Colonic mucosa (tissue), 4 donors: ENCODE results near the gene RNF186. TPM values are rescaled to one million over a fixed set of nuclear protein-coding genes. Genes with fewer than 3 reads are reported as not detected.
A peak's percentile ranks its signal among the peaks of the same experiment; 100 is the strongest.
"Not testable (repeated sequence)": the region's sequence is repeated elsewhere in the genome, so short reads cannot be mapped to it uniquely, and the experiment has no call there.

Experiments
- DNase-seq: peaks from one replicate; pipeline ENCODE4 v3.0.0-alpha.2; 2020
- H3K27ac ChIP-seq: fragments of 200-600 bp; one replicate; pipeline ENCODE4 v1.8.0; 2021
- H3K27me3 ChIP-seq: fragments of 200-600 bp; one replicate; pipeline ENCODE4 v1.8.0; 2021
- H3K36me3 ChIP-seq: fragments of 200-600 bp; one replicate; pipeline ENCODE4 v1.8.0; 2021
- H3K4me1 ChIP-seq: fragments of 200-600 bp; one replicate; pipeline ENCODE4 v1.8.0; 2021; ENCODE audit warnings: mild to moderate bottlenecking
- H3K4me3 ChIP-seq: fragments of 200-600 bp; one replicate; pipeline ENCODE4 v1.8.0; 2021
- H3K9ac ChIP-seq, 2 donors: one replicate each; pipeline ENCODE4 v1.7.0; 2013; ENCODE audit warnings: control low read depth in 2 of 2, low read depth in 2 of 2, low read length in 2 of 2
- H3K9me3 ChIP-seq: fragments of 200-600 bp; one replicate; pipeline ENCODE4 v1.8.0; 2021
- CTCF ChIP-seq: fragments of 200-600 bp; IDR thresholded peaks from one replicate; pipeline ENCODE4 v1.8.0; 2022; ENCODE audit warnings: antibody characterized with exemption, mild to moderate bottlenecking
- intact Hi-C: fragments of 100-400 bp; cut with DNase I; formaldehyde crosslinking; loops from one replicate; pipeline ENCODE4 v1.14.1; 2022
- total RNA-seq, 2 donors: library from RNA; stranded (reverse); fragmentation: NEBNext Ultra II Directional in 1 of 2; extraction: Animal tissue kit (Norgen Biotek cat#: 25700) in 1 of 2; gene quantifications; one replicate each; pipeline ENCODE4 v1.2.1, GENCODE V29; 2021
- donor health status: healthy.
- donor health status: DM: no; HTN: no; CAD: no.
- donor health status: DM: no; HTN: no; CAD: no.

RNF186 gene
- total RNA-seq, 2 donors from 2014 or later = 43.0 to 71.4 TPM

- Histone ChIP-seq H3K4me3 (no peak overlapping the region), H3K27ac (peak overlapping the region; percentile 66), H3K27me3 (no peaks in the 10 kb centered on the region), H3K4me1 (no peaks in the 10 kb centered on the region), H3K9ac (peak overlapping the region in 1 of 2 donors; percentile 1), H3K36me3 (no peaks in the 10 kb centered on the region), H3K9me3 (no peaks in the 10 kb centered on the region)
- intact Hi-C loops = loop anchor here (5.0 kb wide), 1 partner anchor 43 kb away; the partner anchor contains the start of gene RNF186
- peak; percentile 74 for DNase-seq
- no peak for TF ChIP-seq CTCF
Measured at GRCh38 chr1:19860418-19860817, 45.3 kb upstream of the RNF186 start.

GRCh38 chr1:19859876-19860275, 44.8 kb upstream of the RNF186 start:
- no peak for TF ChIP-seq CTCF
- H3K27ac ChIP-seq = peak overlapping the region; percentile 66

GRCh38 chr1:19858893-19859292, 43.8 kb upstream of the RNF186 start:
- Histone ChIP-seq H3K27ac (no peak overlapping the region), H3K9me3 (no peaks in the 10 kb centered on the region), H3K36me3 (no peaks in the 10 kb centered on the region), H3K4me3 (no peak overlapping the region), H3K27me3 (no peaks in the 10 kb centered on the region), H3K4me1 (no peaks in the 10 kb centered on the region), H3K9ac (no peak overlapping the region)
- DNase-seq = peak; percentile 19
- intact Hi-C loops = no loop called here
- no peak for TF ChIP-seq CTCF

More at GRCh38 chr1:19859876-19860275, 44.8 kb upstream of the RNF186 start:
- intact Hi-C loops = loop anchor here (5.0 kb wide), 1 partner anchor 43 kb away; the partner anchor contains the start of gene RNF186
- H3K9me3 ChIP-seq = no peaks in the 10 kb centered on the region
- H3K36me3 ChIP-seq = no peaks in the 10 kb centered on the region
- DNase-seq = no peak
- no peaks in the 10 kb centered on the region for H3K4me1 ChIP-seq
- no peak overlapping the region for H3K9ac ChIP-seq
- H3K27me3 ChIP-seq = no peaks in the 10 kb centered on the region
- H3K4me3 ChIP-seq = no peak overlapping the region

- Histone ChIP-seq H3K9ac (no peak overlapping the region), H3K27me3 (no peaks in the 10 kb centered on the region), H3K4me3 (no peak overlapping the region), H3K4me1 (no peaks in the 10 kb centered on the region), H3K27ac (no peak overlapping the region), H3K9me3 (no peaks in the 10 kb centered on the region), H3K36me3 (no peaks in the 10 kb centered on the region)
- intact Hi-C loops = no loop called here
- DNase-seq = no peak
- no peak for TF ChIP-seq CTCF
Measured at GRCh38 chr1:19854866-19855265, 39.8 kb upstream of the RNF186 start.

- intact Hi-C loops = no loop called here
- no peak for TF ChIP-seq CTCF
- H3K4me1 ChIP-seq = no peaks in the 10 kb centered on the region
Measured at GRCh38 chr1:19852036-19852435, 37.0 kb upstream of the RNF186 start.

GRCh38 chr1:19850214-19850613, 35.1 kb upstream of the RNF186 start:
- intact Hi-C loops = no loop called here
- H3K9ac ChIP-seq = no peak overlapping the region
- H3K27me3 ChIP-seq = no peaks in the 10 kb centered on the region
- DNase-seq = no peak
- no peak overlapping the region for H3K4me3 ChIP-seq
- no peaks in the 10 kb centered on the region for H3K4me1 ChIP-seq
- no peaks in the 10 kb centered on the region for H3K36me3 ChIP-seq
- no peak overlapping the region for H3K27ac ChIP-seq
- no peak for TF ChIP-seq CTCF
- no peaks in the 10 kb centered on the region for H3K9me3 ChIP-seq

More at GRCh38 chr1:19852036-19852435, 37.0 kb upstream of the RNF186 start:
- no peak overlapping the region for H3K9ac ChIP-seq
- DNase-seq = no peak
- no peaks in the 10 kb centered on the region for H3K27me3 ChIP-seq
- no peaks in the 10 kb centered on the region for H3K9me3 ChIP-seq
- H3K27ac ChIP-seq = no peak overlapping the region
- H3K36me3 ChIP-seq = no peaks in the 10 kb centered on the region
- no peak overlapping the region for H3K4me3 ChIP-seq

GRCh38 chr1:19849307-19849706, 34.2 kb upstream of the RNF186 start:
- H3K9me3 ChIP-seq, H3K36me3 ChIP-seq, H3K4me3 ChIP-seq, DNase-seq, intact Hi-C loops, H3K9ac ChIP-seq, H3K27ac ChIP-seq, H3K4me1 ChIP-seq, H3K27me3 ChIP-seq: not testable (repeated sequence)

GRCh38 chr1:19847334-19847733, 32.3 kb upstream of the RNF186 start:
- H3K4me1 ChIP-seq, H3K9ac ChIP-seq, intact Hi-C loops, H3K27me3 ChIP-seq, H3K36me3 ChIP-seq, H3K4me3 ChIP-seq, H3K9me3 ChIP-seq, DNase-seq: not testable (repeated sequence)
- H3K27ac ChIP-seq = peak overlapping the region; percentile 78
